OCI-LY1 (cell line): ENCODE data around the gene WDR17.

ENCODE experiments used
- CTCF ChIP-seq: fragments of 200-600 bp; sonication (generic), shearing (Covaris generic); IDR thresholded peaks from 2 replicates; pipeline ENCODE4 v1.5.1; 2017; ENCODE audit warnings: mild to moderate bottlenecking, antibody characterized with exemption, low read length, moderate library complexity, mixed read lengths
- EZH2 ChIP-seq: fragments of 200-600 bp; sonication (generic), shearing (Covaris generic); IDR thresholded peaks from 2 replicates; pipeline ENCODE4 v1.8.0; 2017; ENCODE audit warnings: borderline replicate concordance, mixed run types, mild to moderate bottlenecking, antibody characterized with exemption, low read length, moderate library complexity, mixed read lengths

- TF ChIP-seq CTCF (no peak), EZH2 (no peak)
These were observed 97.4 kb downstream of the WDR17 start for GRCh38 chr4:176163041-176163440.
